ENCODE results near the gene UPF3B.
"Not testable (repeated sequence)": the region's sequence is repeated elsewhere in the genome, so short reads cannot be mapped to it uniquely, and the experiment has no call there.

UPF3B gene, protein sequence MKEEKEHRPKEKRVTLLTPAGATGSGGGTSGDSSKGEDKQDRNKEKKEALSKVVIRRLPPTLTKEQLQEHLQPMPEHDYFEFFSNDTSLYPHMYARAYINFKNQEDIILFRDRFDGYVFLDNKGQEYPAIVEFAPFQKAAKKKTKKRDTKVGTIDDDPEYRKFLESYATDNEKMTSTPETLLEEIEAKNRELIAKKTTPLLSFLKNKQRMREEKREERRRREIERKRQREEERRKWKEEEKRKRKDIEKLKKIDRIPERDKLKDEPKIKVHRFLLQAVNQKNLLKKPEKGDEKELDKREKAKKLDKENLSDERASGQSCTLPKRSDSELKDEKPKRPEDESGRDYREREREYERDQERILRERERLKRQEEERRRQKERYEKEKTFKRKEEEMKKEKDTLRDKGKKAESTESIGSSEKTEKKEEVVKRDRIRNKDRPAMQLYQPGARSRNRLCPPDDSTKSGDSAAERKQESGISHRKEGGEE

DNA sequence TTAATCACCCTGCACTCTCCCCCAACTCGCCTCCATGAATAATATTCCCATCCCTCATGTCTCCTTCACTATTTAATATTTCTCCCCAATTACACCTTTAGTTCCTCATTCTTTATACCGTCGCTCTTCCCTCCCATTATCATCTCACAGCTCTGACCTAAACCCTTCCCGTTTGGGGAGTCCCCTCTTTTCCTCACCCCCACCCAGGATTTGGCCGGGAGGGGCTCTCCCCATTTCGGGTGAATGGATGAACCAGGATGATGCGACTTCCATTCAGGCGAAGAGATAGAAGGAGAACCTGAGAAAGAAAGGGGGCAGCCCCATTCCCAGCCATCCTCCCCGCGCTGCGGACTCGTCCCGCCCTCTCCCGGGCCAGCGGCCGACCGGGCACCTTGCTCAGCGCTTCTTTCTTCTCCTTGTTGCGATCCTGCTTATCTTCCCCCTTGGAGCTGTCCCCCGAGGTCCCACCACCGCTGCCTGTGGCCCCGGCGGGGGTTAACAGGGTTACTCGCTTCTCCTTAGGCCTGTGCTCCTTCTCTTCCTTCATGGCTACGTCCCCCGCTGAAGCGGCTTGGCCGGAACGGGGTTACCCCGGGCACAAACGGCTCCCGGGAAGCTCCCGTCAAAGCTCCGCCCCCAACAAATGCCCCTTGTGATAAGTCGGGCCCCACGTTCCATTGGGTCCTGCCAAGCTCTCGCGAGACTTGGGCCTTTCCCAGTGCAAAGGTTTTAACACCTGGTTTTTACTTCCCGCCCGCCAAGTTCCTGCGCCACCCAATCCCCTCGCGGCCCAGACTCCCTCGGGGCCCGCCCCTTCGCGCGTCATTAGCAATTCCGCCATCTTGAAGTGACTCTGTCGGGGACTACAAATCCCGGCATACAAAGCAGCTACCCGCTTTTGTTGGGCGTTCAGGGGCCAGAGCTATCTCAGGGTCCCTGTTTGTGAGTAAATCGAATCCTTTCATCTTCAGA lies at the start of gene UPF3B:
UPF3B (minus strand) TSS at position 582 of the 972 bp plus-strand sequence; CDS start at position 547, 35 bp downstream.
- peak; percentile 99 for FAIRE-seq

DNA sequence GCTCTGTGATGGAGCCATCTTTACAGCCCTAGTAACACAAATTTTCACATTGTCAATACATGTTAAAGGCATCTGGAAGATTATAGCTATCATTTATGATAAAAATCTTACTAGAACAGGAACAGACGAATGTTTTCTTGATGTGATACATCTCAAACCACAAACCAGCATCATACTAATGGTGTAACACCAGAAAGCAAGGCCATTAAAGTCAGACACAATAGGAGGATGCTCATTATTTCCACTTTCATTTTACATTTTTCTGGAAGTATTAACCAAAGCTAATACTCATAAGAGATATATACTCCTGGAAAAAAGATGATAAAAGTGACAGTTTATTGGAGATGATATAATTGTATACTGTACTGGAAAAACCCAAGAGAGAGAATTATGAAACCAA lies 48.2 kb upstream of the UPF3B start:
- no peak for FAIRE-seq

DNA sequence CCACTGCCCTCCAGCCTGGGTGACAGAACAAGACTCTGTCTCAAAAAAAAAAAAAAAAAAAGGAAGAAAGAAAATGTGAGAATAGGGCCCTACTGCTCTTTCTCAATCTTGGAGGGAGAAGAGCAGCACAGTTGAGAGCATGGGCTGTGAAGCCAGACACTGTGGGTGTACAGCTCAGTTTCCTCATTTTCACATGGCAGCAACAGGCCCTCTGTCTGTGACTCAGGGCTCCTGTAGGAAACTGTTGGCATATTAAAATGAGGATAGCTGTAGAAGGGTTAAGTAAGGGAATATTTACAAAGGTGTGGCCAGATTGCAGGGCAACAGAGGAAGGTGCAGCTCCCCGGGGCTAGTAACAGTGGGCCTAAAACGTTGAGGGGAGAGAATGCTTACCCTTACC lies 46.4 kb upstream of the UPF3B start:
- FAIRE-seq: no peak

DNA sequence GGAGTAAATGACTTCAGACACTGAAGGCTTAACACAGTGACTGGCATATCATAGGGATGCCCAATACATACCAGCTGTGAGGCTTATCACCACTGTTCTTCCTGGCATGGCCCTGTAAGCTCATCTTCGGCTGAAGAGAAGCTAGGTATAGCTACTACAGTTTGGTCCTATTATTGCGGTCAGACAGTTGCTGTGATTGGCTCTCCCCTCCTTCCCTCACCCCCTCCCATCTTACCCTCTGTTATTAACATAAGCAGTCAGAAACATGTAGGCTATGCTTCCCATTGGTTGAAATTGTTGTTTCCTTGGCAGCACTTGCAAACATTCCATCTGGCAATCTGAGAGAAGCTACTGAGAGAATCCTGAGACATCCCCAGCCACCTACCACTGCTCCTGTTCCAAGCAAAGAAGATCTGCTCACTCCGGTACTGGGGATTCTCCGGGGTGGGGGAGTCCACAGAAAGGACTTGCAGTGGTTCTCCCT lies 43.1 kb upstream of the UPF3B start, which contains the start of gene AKAP14:
AKAP14 (plus strand) TSS at position 51 of the 484 bp plus-strand sequence. CDS start 7,331 bp downstream, outside the sequence.
- no peak for FAIRE-seq

DNA sequence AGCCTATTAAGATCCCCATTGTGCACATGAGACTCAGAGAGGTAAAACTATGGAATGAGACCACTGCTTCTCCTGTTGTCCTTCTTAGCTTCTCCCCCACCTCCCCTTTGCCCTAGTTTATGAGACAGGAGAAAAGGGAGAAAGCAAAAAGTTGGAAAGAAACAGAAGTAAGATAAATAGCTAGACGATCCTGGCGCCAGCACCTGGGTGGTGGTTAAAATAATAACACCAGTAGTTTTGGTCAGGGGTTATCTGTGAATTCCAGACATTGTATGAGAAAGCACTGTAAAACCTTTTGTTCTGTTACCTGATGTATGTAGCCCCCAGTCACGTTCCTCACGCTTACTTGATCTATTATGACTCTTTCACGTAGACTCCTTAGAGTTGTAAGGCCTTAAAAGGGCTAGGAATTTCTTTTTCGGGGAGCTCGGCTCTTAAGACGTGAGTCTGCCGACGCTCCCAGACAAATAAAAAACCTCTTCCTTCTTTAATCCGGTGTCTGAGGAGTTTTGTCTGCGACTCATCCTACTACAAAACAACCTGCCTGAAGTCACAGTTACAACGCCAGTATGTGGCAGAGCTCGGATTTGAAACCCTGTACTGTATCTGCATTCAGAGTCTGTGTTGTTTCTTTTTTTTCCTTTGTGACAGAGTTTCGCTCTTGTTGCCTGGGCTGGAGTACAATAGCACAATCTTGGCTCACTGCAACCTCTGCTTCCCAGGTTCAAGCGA lies 39.4 kb upstream of the UPF3B start:
- FAIRE-seq: not testable (repeated sequence)

DNA sequence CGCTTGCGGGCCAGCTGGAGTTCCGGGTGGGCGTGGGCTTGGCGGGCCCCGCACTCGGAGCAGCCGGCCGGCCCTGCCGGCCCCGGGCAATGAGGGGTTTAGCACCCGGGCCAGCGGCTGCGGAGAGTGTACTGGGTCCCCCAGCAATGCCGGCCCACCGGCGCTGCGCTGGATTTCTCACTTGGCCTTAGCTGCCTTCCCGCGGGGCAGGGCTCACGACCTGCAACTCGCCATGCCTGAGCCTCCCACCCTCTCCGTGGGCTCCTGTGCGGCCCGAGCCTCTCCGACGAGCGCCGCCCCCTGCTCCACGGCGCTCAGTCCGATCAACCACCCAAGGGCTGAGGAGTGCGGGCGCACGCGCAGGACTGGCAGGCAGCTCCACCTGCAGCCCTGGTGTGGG lies 37.9 kb upstream of the UPF3B start:
- FAIRE-seq: not testable (repeated sequence)

DNA sequence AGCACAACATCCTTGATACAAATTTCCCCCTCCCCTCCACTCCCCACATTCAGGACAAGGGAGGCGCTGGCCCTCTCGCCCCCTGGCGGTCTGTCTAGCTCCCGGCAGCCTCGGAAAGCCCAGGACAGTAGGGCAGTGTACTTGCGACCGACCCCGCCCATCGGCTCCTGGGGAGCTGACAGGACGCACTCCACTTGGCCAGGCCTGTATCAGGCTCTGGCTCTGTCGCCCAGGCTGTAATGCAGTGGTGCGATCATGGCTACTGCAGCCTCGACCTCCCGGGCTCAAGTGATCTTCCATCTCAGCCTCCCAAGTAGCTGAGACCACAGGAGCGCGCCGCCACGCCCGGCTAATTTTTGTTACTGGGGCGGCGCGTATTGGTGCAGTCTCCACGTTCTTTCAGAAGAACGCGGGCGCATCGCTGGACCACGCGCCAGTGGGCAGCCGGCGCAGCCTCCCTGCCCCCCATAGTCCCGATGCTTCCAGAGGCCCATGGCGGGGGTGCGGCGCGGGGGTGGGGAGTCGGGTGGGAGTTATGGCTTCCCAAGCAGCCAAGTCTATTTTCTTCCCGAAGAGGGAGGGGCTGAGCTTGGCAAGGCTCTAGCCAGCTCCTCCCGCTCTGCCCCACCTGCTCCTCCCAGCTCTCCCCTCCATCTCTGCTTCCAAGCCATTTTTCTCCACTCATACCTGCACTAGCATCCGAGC lies 35.1 kb upstream of the UPF3B start:
- no peak for FAIRE-seq

DNA sequence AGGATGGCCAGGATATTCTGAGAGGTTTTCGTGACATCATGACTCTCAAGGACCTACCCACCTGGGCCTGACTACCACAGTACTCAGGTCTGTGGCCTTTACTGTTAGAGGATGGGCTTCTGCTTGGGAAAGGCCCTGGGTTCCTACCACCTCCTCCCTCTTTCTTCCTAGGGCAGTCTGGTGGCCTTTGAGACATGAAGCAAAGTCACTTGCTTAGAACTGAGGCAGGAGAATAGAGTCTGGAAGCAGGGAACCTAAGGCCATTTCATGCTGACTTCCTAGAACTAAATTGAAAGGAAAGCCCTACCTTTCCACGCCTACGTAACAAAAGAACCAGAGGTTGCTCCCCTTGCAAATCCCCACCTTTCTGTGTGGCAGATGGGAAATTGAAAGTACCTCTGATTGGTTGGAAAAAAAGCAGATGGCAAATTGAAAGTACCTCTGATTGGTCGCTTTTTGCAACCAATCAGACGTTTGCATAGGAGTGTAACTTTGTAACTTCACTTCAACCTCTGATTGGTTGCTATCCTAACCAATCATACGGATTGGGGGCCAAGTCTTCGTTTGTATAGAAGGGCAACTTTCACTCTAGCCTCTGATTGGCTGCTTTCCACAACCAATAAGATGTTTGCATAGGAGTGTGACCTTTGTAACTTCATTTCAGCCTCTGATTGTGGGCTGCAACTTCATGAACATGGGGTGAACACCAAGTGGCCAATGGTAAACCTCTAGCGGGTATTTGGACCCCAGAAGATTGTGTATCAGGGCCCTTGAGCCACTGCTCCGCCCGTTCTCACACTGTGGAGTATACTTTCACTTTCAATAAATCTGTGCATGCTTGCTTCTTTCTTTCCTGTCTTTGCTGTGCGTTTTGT lies 33.0 kb upstream of the UPF3B start:
- peak; percentile 57 for FAIRE-seq

DNA sequence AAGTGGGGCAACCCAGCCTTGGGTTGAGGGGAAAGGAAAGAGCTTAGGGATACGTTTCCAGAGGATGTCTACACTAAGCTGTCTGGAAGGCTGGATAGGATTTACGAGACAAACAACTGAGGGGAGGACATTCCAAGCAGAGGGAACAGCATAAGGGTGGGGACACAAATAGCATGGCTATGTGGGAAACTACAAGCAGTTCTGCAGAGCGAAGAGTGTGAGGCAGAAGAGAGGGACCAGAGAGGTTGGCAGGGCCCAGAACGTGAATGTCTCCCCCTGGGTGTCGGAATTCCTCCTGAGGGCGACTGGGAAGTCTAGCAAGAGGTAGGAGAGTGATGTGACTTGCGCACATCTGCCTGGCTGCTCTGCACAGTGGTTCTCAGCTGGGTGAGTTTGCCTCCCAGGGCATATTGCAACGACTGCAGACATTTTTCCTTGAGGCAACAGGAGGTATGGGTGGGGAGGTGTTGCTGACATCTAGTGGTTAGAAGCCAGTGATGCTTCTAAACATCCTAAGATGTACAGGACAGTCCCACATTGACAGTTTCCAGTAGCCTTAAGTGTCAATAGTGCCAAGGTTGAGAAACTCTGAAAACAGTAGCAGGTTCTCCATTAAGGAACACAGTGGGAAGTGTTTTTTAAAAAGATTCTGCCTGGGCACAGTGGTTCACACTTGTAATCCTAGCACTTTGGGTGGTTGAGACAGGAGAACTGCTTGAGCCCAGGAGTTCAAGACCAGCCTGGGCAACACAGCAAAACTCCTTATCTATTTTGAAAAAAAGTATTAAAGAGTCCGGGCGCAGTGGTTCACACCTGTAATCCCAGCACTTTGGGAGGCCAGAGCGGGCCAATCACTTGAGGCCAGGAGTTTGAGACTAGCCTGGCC lies 28.0 kb upstream of the UPF3B start:
- FAIRE-seq: peak; percentile 42

DNA sequence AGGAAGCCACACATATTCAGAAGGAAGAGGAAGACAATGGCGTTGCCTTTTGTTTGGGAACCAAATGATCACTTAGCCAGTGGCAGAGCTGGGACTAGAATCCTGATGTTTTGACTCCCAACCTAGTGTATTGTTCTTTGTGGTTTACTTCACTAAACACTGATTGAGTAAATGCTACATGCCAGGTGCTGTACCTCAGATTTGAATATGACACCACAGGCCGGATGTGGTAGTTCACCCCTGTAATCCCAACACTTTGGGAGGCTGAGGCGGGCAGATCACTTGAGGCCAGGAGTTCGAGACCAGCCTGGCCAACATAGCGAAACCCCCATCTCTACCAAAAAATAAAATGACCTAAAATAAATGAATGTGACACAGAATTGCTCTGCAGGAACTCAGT lies 27.3 kb upstream of the UPF3B start:
- FAIRE-seq: no peak

DNA sequence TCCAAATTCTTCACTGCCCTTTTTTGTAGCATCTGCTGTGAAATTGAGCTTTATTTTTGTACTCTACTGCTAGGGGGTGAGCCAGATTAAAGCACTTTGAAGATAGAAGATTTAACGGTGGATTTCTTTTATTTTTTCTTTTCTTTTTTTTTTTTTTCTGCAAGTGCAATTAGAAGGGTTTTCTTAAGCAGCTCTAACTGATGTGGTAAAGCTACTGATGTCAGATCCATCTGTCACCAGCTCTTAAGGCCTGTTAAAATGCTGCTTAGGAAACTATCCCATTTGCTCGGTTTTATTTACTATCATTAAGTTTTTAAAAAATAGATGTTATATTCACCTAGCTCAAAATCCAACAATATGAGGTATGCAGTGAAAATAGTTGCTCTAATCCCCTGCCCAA lies 26.0 kb upstream of the UPF3B start:
- no peak for FAIRE-seq

DNA sequence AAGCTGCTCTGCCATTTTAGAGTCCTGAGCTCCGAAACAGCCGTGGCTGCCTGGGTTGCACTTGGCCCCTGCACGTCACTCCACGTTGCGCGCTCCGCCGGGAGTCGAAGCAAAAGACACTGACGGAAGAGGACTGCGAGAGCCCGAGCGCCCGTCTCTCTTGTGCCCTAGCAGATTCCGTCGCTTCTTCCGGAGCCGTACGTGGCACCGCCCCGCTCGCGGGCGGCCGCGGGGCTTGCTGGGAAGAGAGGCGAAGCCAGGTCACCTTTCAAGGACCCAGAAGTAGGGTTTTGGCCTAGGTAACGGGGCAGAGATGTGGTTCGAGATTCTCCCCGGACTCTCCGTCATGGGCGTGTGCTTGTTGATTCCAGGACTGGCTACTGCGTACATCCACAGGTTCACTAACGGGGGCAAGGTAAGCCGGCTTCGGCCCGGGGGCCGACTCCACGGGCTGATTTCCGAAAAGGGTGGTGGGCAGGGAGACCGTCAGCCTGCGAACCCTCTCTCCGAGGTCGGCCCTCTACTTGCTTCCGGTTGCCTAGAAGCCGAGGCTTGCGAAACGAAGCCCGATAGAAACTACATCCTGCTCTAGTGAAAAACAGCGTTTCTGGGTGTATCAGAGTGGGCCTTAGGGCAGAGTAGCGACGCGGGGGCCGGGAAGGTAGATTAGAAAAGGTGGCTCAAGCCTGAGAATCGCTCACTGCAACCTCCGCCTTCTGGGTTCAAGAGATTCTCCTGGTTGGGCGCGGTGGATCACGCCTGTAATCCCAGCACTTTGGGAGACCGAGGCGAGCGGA lies 19.0 kb upstream of the UPF3B start, which contains the start of the genes NDUFA1 and RNF113A:
NDUFA1 (plus strand) TSS at position 234 of the 797 bp plus-strand sequence; CDS start at position 314, 80 bp downstream.
RNF113A (minus strand) TSS at position 135 of the 797 bp plus-strand sequence; CDS start at position 15, 120 bp downstream.
- peak; percentile 63 for FAIRE-seq

DNA sequence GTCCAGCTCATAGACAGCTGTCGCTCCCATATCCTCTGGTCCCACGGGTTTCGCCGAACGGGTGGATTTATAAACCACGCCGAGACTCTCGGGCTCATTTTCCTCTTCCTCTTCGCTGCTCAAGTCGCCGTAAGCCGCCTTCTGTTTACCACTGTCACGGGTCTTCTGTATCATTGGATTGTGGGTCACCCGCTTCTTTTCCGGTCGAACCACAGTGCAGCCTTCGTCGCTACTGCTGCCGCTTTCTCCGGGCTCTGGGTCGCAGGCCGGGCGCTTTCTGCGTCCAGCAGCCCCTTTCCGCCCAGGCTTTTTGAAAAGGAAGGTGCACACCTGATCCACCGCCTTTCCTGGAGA lies 18.5 kb upstream of the UPF3B start:
- no peak for FAIRE-seq

DNA sequence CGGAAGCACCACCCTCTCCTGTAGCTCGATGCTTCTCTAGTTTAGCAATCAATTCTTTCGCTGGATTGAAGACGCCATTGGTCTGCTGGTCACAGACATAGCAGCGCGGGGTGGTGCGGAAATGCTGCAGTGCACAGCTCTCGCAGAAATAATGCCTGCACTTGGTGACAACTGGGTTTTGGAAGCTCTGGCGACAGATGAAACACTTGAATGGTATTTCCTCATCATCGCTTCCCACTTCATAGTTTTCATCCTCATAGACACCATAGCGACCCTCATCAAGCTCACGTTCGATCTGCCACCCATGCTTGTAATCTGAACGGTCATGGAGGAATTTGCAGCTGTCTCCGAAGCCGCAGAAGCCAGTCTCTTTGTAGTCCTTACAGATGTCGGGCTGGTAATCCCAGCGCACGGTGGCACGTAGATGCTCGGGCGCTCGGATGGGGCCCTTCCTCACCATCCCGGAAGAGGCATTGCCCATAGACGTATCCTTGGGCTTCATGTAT lies 17.9 kb upstream of the UPF3B start:
- no peak for FAIRE-seq

DNA sequence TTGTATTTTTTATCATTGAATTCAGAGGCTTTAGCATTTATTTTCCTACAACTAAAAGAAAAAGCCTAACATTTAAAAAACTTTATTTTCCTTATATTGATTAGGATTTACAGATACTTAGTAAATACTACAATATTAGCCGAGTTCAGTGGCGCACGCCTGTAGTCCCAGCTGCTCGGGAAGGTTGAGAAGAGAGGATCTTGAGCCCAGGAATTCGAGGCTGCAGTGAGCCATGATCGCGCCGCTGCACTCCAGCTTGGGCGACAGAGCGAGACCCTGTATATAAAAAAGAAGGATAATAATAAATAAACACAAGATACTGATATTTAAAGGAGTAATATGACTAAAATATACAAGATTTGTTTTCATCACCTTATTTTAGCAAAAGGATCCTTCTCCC lies 681 bp upstream of the UPF3B start:
- FAIRE-seq: no peak

DNA sequence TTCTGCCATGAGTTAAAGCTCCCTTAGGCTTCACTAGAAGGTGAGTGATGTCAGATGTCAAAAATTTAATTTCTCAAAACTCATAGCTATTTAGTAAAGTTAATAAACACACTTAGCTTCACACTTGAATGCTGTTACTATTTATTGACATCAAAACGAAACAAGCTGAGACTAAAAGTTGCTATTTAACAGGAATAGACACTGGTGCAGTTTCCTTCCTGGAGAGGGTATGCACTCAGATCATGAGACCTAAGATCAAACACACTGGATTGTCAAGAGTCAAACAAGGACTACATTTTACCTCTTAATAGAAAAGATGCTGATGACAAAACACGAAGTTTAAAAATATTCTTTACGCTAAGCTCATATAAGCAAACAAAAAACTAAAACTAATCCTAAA lies 18.9 kb downstream of the UPF3B start:
- FAIRE-seq: no peak

DNA sequence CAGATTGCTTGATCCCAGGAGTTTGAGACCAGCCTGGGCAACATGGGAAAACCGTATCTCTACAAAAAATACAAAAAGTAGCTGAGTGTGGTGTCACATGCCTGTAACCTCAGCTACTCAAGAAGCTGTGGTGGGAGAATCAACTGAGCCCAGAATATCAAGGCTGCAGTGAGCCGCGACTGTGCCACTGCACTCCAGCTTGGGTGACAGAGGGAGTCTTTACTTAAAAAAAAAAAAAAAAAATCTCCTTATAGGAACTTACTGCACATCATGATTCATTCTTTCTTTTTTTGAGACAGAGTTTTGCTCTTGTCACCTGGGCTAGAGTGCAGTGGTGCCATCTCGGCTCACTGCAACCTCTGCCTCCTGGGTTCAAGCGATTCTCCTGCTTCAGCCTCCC lies 24.3 kb downstream of the UPF3B start:
- no peak for FAIRE-seq

DNA sequence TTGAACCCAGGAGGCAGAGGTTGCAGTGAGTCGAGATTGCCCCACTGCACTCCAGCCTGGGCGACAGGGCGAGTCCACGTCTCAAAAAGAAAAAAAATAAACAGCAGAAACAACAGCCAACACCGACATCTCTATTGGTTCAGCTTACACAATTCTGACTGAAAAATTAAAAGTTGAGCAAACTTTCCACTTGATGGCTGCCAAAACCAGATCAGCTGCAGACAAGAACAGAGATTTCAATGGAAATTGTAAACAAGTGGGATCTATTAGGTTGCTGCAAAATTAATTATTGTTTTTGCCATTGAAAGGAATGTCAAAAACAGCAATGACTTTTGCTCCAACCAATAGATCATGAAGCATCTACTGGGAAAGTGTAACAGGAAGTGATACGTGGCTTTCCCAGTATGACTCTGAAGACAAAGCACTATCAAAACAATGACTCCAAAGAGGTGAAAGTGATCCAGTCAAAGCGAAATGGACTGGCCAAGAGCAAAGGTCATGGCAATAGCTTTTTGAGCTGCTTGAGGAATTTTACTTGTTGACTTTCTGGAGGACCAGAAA lies 26.3 kb downstream of the UPF3B start:
- no peak for FAIRE-seq

All from G401.6 (cell line).